Right atrium auricular region (tissue), 2 donors: ENCODE results near the gene AMY2B. TPM values are rescaled to one million over a fixed set of nuclear protein-coding genes. Genes with fewer than 3 reads are reported as not detected.
"Not testable (repeated sequence)": the region's sequence is repeated elsewhere in the genome, so short reads cannot be mapped to it uniquely, and the experiment has no call there.

ENCODE experiments used
- DNase-seq: peaks from one replicate; pipeline ENCODE4 v3.0.0-alpha.2; 2019; ENCODE audit warnings: low spot score
- H3K27ac ChIP-seq, 2 donors: fragments of 200-600 bp; sonication (generic); 1 replicate in 1 of 2; 2 replicates in 1 of 2; pipeline ENCODE4 v1.5.1; 2016 to 2019
- H3K27me3 ChIP-seq, 2 donors: fragments of 200-600 bp; sonication (generic); one replicate each; pipeline versions ENCODE4 v1.5.1 to v1.6.0; 2017 to 2019
- H3K36me3 ChIP-seq: fragments of 200-600 bp; sonication (generic); one replicate; pipeline ENCODE4 v1.5.1; 2016
- H3K4me1 ChIP-seq, 2 donors: fragments of 200-600 bp; sonication (generic); one replicate each; pipeline versions ENCODE4 v1.5.1 to v1.6.0; 2017 to 2019
- H3K4me3 ChIP-seq, 2 donors: fragments of 200-600 bp; sonication (generic); 1 replicate in 1 of 2; 2 replicates in 1 of 2; pipeline ENCODE4 v1.5.1; 2017 to 2019; ENCODE audit warnings: mild to moderate bottlenecking in 1 of 2, moderate library complexity in 1 of 2
- H3K9me3 ChIP-seq, 2 donors: fragments of 200-600 bp; sonication (generic); one replicate each; pipeline ENCODE4 v1.5.1; 2019
- CTCF ChIP-seq, 2 donors: fragments of 200-600 bp; sonication (generic); IDR thresholded peaks; one replicate each; pipeline ENCODE4 v1.5.1; 2019; ENCODE audit warnings: antibody characterized with exemption in 2 of 2
- total RNA-seq, 2 donors: library from RNA; depleted of rRNA; stranded (reverse); fragments of >200 nt; gene quantifications; one replicate each; pipeline ENCODE4 v1.1.0, GENCODE V29; 2016

AMY2B gene
- total RNA-seq, 2 donors from 2014 or later = 25.1 to 37.1 TPM

GRCh38 chr1:103538226-103538625 is 33.2 kb upstream of the AMY2B start:
- no peak for TF ChIP-seq CTCF (IDR thresholded peaks at IDR 0.05)
- no peak for DNase-seq
- H3K4me3 ChIP-seq = no peak overlapping the region
- no peaks in the 10 kb centered on the region for H3K9me3 ChIP-seq
- H3K27ac ChIP-seq = no peak overlapping the region
- no peaks in the 10 kb centered on the region for H3K27me3 ChIP-seq
- H3K36me3 ChIP-seq = peaks cover 78% of the 10 kb centered on the region
- H3K4me1 ChIP-seq = no peaks in the 10 kb centered on the region

GRCh38 chr1:103541431-103541830 is 30.0 kb upstream of the AMY2B start:
- Histone ChIP-seq H3K27ac (no peak overlapping the region), H3K4me3 (no peak overlapping the region), H3K36me3 (peaks cover 94% of the 10 kb centered on the region), H3K9me3 (no peaks in the 10 kb centered on the region), H3K27me3 (no peaks in the 10 kb centered on the region), H3K4me1 (no peaks in the 10 kb centered on the region)
- no peak for TF ChIP-seq CTCF (IDR thresholded peaks at IDR 0.05)
- no peak for DNase-seq

- Histone ChIP-seq H3K36me3 (peaks cover 92% of the 10 kb centered on the region), H3K4me1 (no peaks in the 10 kb centered on the region), H3K27me3 (no peaks in the 10 kb centered on the region), H3K27ac (no peak overlapping the region), H3K4me3 (no peak overlapping the region), H3K9me3 (no peaks in the 10 kb centered on the region)
- TF ChIP-seq CTCF (IDR thresholded peaks at IDR 0.05) = no peak
- no peak for DNase-seq
These were observed 24.9 kb upstream of the AMY2B start for GRCh38 chr1:103546496-103546895.

- no peaks in the 10 kb centered on the region for H3K27me3 ChIP-seq
- no peak overlapping the region for H3K4me3 ChIP-seq
- H3K4me1 ChIP-seq = no peaks in the 10 kb centered on the region
- peaks cover 93% of the 10 kb centered on the region for H3K36me3 ChIP-seq
- no peak for DNase-seq
- no peak for TF ChIP-seq CTCF (IDR thresholded peaks at IDR 0.05)
- no peak overlapping the region for H3K27ac ChIP-seq
- H3K9me3 ChIP-seq = no peaks in the 10 kb centered on the region
These were observed 23.5 kb upstream of the AMY2B start for GRCh38 chr1:103547840-103548239.

- Histone ChIP-seq H3K4me3 (no peak overlapping the region), H3K36me3 (peaks cover 12% of the 10 kb centered on the region), H3K4me1 (peaks cover 0 to 20% of the 10 kb centered on the region in 2 donors), H3K27me3 (no peaks in the 10 kb centered on the region), H3K9me3 (no peaks in the 10 kb centered on the region), H3K27ac (no peak overlapping the region)
- DNase-seq = no peak
- TF ChIP-seq CTCF (IDR thresholded peaks at IDR 0.05) = no peak
These were observed 11.0 kb upstream of the AMY2B start for GRCh38 chr1:103560427-103560826.

GRCh38 chr1:103561124-103561523 is 10.3 kb upstream of the AMY2B start:
- DNase-seq, H3K27me3 ChIP-seq, H3K36me3 ChIP-seq, H3K9me3 ChIP-seq, H3K4me3 ChIP-seq: not testable (repeated sequence)
- Histone ChIP-seq H3K27ac (peak overlapping the region; percentile 52 to 73), H3K4me1 (peaks cover 0 to 20% of the 10 kb centered on the region in 2 donors)
